Chondrocyte (in vitro differentiated cells): ENCODE results near the gene SLC7A1. TPM values are rescaled to one million over a fixed set of nuclear protein-coding genes. Genes with fewer than 3 reads are reported as not detected.

Experiments
- DNase-seq: peaks from one replicate; pipeline ENCODE4 v3.0.0; 2021; ENCODE audit warnings: mixed read lengths, low spot score
- H3K27ac Mint-ChIP-seq: one replicate; pipeline ENCODE4 v1.8.0; 2021; ENCODE audit warnings: mild to moderate bottlenecking, moderate library complexity, mixed read lengths; ENCODE audit not compliant: unreplicated experiment
- H3K27me3 Mint-ChIP-seq: 2 replicates; pipeline ENCODE4 v1.8.0; 2021; ENCODE audit warnings: low read depth, mixed read lengths
- H3K36me3 Mint-ChIP-seq: 2 replicates; pipeline ENCODE4 v1.8.0; 2021; ENCODE audit warnings: low read depth, mixed read lengths
- H3K4me1 Mint-ChIP-seq: 2 replicates; pipeline ENCODE4 v1.8.0; 2021; ENCODE audit warnings: low read depth, mild to moderate bottlenecking, mixed read lengths
- H3K4me3 Mint-ChIP-seq: one replicate; pipeline ENCODE4 v1.8.0; 2021; ENCODE audit warnings: mild to moderate bottlenecking, moderate library complexity, mixed read lengths; ENCODE audit not compliant: unreplicated experiment
- H3K9me3 Mint-ChIP-seq: 2 replicates; pipeline ENCODE4 v1.8.0; 2021; ENCODE audit warnings: low read depth, mixed read lengths
- total RNA-seq: library from RNA; stranded (reverse); gene quantifications from 3 replicates; pipeline ENCODE4 v1.2.1, GENCODE V29; 2021
- TF ChIP-seq, protein P1 (sequence below): fragments of 200-600 bp; sonication (generic); IDR thresholded peaks from 2 replicates; pipeline ENCODE4 v1.5.0; 2021; ENCODE audit warnings: antibody characterized with exemption, mild to moderate bottlenecking, moderate library complexity

The SLC7A1 gene
- total RNA-seq, 1 donor from 2014 or later, result 111 TPM

DNA sequence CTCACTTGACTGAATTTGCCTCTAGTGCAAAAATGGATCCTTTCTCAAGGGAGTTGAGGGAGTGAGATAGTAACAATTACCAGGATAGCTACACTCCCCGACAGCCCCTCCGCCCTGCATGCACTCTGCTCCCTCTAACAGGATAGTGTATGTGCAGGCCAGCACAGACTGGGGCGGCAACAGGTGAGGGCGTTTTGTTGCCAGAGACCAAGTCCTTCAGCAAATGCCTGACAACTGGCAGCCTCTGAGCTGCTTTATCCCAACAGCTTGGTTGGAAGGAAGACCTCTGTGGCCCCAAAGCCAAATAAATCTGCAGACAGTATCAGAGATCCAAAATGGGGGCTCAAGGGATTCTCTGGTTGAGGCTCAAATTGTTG is 86.6 kb downstream of the SLC7A1 start:
- H3K4me3 Mint-ChIP-seq, result no peak overlapping the region
- TF ChIP-seq, protein P1, sequence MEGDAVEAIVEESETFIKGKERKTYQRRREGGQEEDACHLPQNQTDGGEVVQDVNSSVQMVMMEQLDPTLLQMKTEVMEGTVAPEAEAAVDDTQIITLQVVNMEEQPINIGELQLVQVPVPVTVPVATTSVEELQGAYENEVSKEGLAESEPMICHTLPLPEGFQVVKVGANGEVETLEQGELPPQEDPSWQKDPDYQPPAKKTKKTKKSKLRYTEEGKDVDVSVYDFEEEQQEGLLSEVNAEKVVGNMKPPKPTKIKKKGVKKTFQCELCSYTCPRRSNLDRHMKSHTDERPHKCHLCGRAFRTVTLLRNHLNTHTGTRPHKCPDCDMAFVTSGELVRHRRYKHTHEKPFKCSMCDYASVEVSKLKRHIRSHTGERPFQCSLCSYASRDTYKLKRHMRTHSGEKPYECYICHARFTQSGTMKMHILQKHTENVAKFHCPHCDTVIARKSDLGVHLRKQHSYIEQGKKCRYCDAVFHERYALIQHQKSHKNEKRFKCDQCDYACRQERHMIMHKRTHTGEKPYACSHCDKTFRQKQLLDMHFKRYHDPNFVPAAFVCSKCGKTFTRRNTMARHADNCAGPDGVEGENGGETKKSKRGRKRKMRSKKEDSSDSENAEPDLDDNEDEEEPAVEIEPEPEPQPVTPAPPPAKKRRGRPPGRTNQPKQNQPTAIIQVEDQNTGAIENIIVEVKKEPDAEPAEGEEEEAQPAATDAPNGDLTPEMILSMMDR, result no peak
- no peak overlapping the region for H3K27ac Mint-ChIP-seq
- peaks cover 23% of the 10 kb centered on the region for H3K36me3 Mint-ChIP-seq
- DNase-seq, result no peak
- H3K27me3 Mint-ChIP-seq, result peaks cover 2% of the 10 kb centered on the region
- no peaks in the 10 kb centered on the region for H3K9me3 Mint-ChIP-seq
- H3K4me1 Mint-ChIP-seq, result peaks cover 32% of the 10 kb centered on the region

DNA sequence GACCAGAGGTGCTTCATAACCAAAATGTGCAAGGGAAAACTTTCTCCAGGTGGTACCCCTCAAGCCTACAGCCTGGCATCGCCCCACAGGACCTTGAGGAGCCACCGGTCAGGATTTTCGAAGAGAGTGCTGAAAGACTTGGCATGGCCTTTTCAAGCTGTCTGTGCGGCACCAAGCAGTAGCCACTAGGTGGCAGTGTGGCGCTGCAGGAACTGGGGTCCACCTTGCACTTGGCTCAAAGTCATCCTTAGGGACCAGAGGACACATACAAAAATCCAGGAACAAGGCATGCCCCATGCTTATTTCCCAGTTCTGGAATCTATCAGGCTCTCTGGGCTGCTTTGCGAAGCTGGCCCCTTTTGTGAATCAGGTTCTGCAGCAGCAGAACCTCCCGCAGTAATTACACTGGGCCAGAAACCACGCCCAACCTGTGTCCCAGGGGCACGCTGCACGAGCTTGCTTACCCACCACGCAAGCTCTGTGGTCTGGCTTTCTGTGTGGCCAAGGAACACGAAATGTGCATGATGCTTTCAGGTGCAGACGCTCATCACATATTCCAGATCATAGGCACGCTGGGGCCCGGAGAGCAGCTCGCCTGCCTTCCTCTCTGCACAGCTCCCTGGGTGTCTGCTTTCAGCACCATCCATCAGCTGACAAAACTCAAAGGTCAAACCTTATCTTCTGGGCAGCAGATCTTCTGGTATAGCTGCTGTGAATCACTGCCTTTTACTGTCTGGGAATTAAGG is 87.2 kb downstream of the SLC7A1 start:
- Mint-ChIP-seq H3K4me3 (no peak overlapping the region), H3K36me3 (peaks cover 18% of the 10 kb centered on the region), H3K4me1 (peaks cover 29% of the 10 kb centered on the region), H3K9me3 (no peaks in the 10 kb centered on the region), H3K27ac (no peak overlapping the region), H3K27me3 (peaks cover 2% of the 10 kb centered on the region)
- peak; percentile 50 for DNase-seq
- TF ChIP-seq, protein P1, result peak; percentile 98

DNA sequence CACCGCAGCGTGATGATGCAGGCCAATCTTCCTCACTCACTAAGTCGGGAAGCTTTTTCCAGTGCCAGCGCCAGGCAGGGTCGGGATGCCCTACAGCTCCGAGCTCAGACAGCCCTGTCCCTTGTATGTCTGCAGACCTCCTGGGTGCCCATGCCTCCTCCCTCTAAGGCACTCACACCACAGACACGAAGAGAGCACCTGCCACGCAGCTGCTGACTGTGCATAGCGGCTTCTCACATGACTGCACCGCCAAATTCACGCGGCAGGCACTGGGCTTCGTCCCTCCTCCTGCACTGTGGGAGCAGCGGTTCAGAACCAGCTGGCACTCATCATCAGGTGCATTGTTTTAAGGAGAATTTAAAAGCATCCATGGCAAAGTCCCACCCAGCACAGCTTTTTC is 88.1 kb downstream of the SLC7A1 start:
- no peak overlapping the region for H3K27ac Mint-ChIP-seq
- no peak overlapping the region for H3K4me3 Mint-ChIP-seq
- peaks cover 2% of the 10 kb centered on the region for H3K27me3 Mint-ChIP-seq
- TF ChIP-seq, protein P1, result no peak
- H3K9me3 Mint-ChIP-seq, result no peaks in the 10 kb centered on the region
- H3K4me1 Mint-ChIP-seq, result peaks cover 34% of the 10 kb centered on the region
- no peak for DNase-seq
- peaks cover 12% of the 10 kb centered on the region for H3K36me3 Mint-ChIP-seq

DNA sequence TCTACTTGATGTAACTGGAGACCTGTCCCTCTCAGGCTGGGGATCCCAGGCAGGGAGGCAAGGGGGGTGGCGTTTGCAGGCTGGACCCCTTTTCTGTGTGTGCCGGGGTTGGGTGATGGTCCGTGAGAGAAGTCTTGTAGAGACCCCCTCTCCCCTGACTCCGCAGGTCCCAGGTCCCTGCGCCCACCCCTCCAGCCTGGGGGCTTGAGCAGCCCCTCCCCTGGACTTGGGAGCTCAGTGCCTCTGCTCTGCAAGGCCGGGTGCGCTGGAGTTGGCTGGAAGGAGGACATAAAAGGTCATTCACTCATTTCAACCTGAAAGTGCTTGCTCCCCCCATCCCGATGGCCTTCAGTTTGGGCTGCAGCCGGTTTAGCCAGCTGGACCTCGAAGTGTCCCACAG is 89.5 kb downstream of the SLC7A1 start:
- Mint-ChIP-seq H3K4me3 (no peak overlapping the region), H3K27ac (no peak overlapping the region), H3K27me3 (peaks cover 5% of the 10 kb centered on the region), H3K4me1 (peaks cover 25% of the 10 kb centered on the region), H3K9me3 (no peaks in the 10 kb centered on the region), H3K36me3 (peaks cover 4% of the 10 kb centered on the region)
- TF ChIP-seq, protein P1, result no peak
- DNase-seq, result no peak

DNA sequence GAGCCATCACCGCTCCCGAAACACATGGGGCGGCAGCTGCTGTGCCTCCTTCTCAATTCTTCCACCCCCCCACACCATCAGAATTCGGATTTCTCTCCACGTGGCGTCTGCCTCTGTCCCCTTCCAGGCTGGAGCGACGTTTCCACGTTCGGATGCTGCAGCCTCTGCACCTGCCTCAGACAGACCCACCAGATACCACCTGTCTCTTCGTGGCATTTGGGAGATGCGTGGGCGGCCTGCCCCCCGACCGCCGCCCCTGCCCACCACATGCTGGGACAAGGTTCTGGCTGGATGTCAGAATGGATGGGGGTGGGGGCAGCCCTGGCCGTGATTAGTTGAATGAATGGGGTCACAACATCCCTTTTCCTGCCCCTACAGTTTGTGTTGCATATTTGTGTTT is 90.0 kb downstream of the SLC7A1 start:
- TF ChIP-seq, protein P1, result no peak

More for the DNA sequence above, 90.0 kb downstream of the SLC7A1 start:
- peaks cover 5% of the 10 kb centered on the region for H3K27me3 Mint-ChIP-seq
- no peak overlapping the region for H3K27ac Mint-ChIP-seq
- H3K9me3 Mint-ChIP-seq, result no peaks in the 10 kb centered on the region
- H3K4me1 Mint-ChIP-seq, result peaks cover 25% of the 10 kb centered on the region
- no peak for DNase-seq
- peaks cover 4% of the 10 kb centered on the region for H3K36me3 Mint-ChIP-seq
- no peak overlapping the region for H3K4me3 Mint-ChIP-seq
